Measurements from ENCODE around the gene INPPL1. TPM values are rescaled to one million over a fixed set of nuclear protein-coding genes. Genes with fewer than 3 reads are reported as not detected.
"Not testable (repeated sequence)": the region's sequence is repeated elsewhere in the genome, so short reads cannot be mapped to it uniquely, and the experiment has no call there.

Gene INPPL1
- total and polyA plus RNA-seq, 2 experiments from 2014 or later: 156 to 182 TPM

DNA sequence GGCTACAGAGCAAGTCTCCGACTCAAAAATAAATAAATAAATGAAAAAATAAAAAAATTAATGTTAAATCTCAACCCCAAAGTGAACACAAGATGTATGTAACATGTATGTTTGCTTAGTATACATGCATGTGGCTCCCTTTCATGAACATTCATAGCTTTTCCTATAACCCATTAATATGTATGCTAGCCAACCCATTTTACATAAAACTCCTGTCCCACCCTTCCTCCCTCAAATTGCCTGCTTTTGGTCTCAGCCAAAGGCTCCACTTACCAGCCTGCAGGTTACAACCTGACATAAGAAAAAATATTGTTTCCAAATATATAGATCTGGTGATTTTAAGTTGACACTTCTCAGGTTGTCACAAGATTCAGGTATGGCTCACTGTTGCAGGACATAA lies 36.3 kb upstream of the INPPL1 start:
- TF ChIP-seq, protein P1, sequence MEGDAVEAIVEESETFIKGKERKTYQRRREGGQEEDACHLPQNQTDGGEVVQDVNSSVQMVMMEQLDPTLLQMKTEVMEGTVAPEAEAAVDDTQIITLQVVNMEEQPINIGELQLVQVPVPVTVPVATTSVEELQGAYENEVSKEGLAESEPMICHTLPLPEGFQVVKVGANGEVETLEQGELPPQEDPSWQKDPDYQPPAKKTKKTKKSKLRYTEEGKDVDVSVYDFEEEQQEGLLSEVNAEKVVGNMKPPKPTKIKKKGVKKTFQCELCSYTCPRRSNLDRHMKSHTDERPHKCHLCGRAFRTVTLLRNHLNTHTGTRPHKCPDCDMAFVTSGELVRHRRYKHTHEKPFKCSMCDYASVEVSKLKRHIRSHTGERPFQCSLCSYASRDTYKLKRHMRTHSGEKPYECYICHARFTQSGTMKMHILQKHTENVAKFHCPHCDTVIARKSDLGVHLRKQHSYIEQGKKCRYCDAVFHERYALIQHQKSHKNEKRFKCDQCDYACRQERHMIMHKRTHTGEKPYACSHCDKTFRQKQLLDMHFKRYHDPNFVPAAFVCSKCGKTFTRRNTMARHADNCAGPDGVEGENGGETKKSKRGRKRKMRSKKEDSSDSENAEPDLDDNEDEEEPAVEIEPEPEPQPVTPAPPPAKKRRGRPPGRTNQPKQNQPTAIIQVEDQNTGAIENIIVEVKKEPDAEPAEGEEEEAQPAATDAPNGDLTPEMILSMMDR (IDR thresholded peaks at IDR 0.05; ENCODE audit: low read depth, low read length): no peak
- Histone ChIP-seq H3K27me3 (no peaks in the 10 kb centered on the region), H3K9me3 (ENCODE audit: low read depth) (no peaks in the 10 kb centered on the region), H3K4me1 (ENCODE audit: low read depth) (no peaks in the 10 kb centered on the region), H3K36me3 (no peaks in the 10 kb centered on the region), H3K27ac (no peak overlapping the region), H3K4me3 (no peak overlapping the region)
- no peak for DNase-seq (ENCODE audit: low read depth in 1 of 2, low spot score in 1 of 2)

GRCh38 chr11:72189455-72190250 lies 34.9 kb upstream of the INPPL1 start:
- TF ChIP-seq, protein P1 (IDR thresholded peaks at IDR 0.05; ENCODE audit: low read depth, low read length): no peak
- Histone ChIP-seq H3K9me3 (ENCODE audit: low read depth) (no peaks in the 10 kb centered on the region), H3K4me1 (ENCODE audit: low read depth) (no peaks in the 10 kb centered on the region), H3K27ac (no peak overlapping the region), H3K27me3 (no peaks in the 10 kb centered on the region), H3K36me3 (no peaks in the 10 kb centered on the region), H3K4me3 (no peak overlapping the region)
- DNase-seq (ENCODE audit: low read depth in 1 of 2, low spot score in 1 of 2): no peak

DNA sequence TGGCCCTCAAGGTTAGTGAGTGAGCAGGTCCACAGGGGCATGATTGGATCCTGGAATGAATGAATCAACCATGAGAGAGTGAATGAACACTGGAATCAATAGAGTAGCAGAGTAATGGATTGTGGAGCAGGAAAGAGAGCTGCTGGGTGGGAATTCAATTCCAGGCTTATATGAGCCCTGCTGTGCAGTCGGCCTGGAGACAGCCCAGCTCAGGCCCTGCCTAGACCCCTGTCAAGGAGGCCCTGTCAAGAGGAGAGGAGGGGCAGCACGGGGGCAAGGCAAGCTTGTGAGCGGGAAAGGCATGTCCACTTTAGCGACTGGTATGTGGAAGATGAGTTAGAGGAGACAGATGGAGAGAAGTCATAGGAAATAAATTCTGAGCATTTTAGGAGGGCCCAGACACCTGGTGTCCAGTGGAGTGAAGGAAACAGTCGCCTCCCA lies 33.9 kb upstream of the INPPL1 start:
- TF ChIP-seq, protein P1 (IDR thresholded peaks at IDR 0.05; ENCODE audit: low read depth, low read length): no peak
- H3K36me3 ChIP-seq: no peaks in the 10 kb centered on the region
- H3K9me3 ChIP-seq (ENCODE audit: low read depth): no peaks in the 10 kb centered on the region
- no peaks in the 10 kb centered on the region for H3K27me3 ChIP-seq
- DNase-seq (ENCODE audit: low read depth in 1 of 2, low spot score in 1 of 2): peak in 1 of 2 donors; percentile 15
- no peak overlapping the region for H3K4me3 ChIP-seq
- no peaks in the 10 kb centered on the region for H3K4me1 ChIP-seq (ENCODE audit: low read depth)
- no peak overlapping the region for H3K27ac ChIP-seq

- TF ChIP-seq, protein P1 (IDR thresholded peaks at IDR 0.05; ENCODE audit: low read depth, low read length): no peak
These were observed 32.6 kb upstream of the INPPL1 start, which contains the start of gene FOLR1 for GRCh38 chr11:72191961-72192381. FOLR1 (plus strand) TSS chr11:72192140; CDS start chr11:72192174, 34 bp downstream.

GRCh38 chr11:72195518-72196270 lies 28.9 kb upstream of the INPPL1 start:
- DNase-seq (ENCODE audit: low read depth in 1 of 2, low spot score in 1 of 2): no peak
- no peak overlapping the region for H3K4me3 ChIP-seq
- H3K27me3 ChIP-seq: no peaks in the 10 kb centered on the region
- no peaks in the 10 kb centered on the region for H3K9me3 ChIP-seq (ENCODE audit: low read depth)
- H3K36me3 ChIP-seq: no peaks in the 10 kb centered on the region
- no peaks in the 10 kb centered on the region for H3K4me1 ChIP-seq (ENCODE audit: low read depth)
- TF ChIP-seq, protein P1 (IDR thresholded peaks at IDR 0.05; ENCODE audit: low read depth, low read length): no peak
- no peak overlapping the region for H3K27ac ChIP-seq

More at GRCh38 chr11:72191961-72192381, 32.6 kb upstream of the INPPL1 start, which contains the start of gene FOLR1:
- Histone ChIP-seq H3K4me3 (no peak within 1 kb of the TSS), H3K27me3 (no peaks in the 10 kb centered on the region), H3K4me1 (ENCODE audit: low read depth) (no peaks in the 10 kb centered on the region), H3K27ac (no peak within 1 kb of the TSS), H3K36me3 (no peaks in the 10 kb centered on the region), H3K9me3 (ENCODE audit: low read depth) (no peaks in the 10 kb centered on the region)
- DNase-seq (ENCODE audit: low read depth in 1 of 2, low spot score in 1 of 2): peak in 1 of 2 donors; percentile 15

- H3K4me3 ChIP-seq; H3K9me3 ChIP-seq (ENCODE audit: low read depth); H3K36me3 ChIP-seq; H3K4me1 ChIP-seq (ENCODE audit: low read depth); H3K27me3 ChIP-seq; DNase-seq (ENCODE audit: low read depth in 1 of 2, low spot score in 1 of 2); H3K27ac ChIP-seq: not testable (repeated sequence)
These were observed 23.1 kb upstream of the INPPL1 start for GRCh38 chr11:72201445-72201844.
